ENCODE results near the gene LRRN2.

- TF ChIP-seq RAD21 (conservative IDR thresholded peaks at IDR 0.05 in 1 of 2, IDR thresholded peaks at IDR 0.05 in 1 of 2) (no peak), TFCP2L1 (CRISPR knock-in tag; IDR thresholded peaks at IDR 0.05) (no peak), CTCF (IDR thresholded peaks at IDR 0.05) (no peak), REST (IDR thresholded peaks at IDR 0.05) (no peak), BHLHE40 (IDR thresholded peaks at IDR 0.05; ENCODE audit: low read depth, low read length) (no peak), EP300 (IDR thresholded peaks at IDR 0.05) (no peak), CHD2 (IDR thresholded peaks at IDR 0.05; ENCODE audit: low read length, partially characterized antibody) (no peak), KDM1A (IDR thresholded peaks at IDR 0.05; ENCODE audit: low read depth) (no peak), GATA3 (IDR thresholded peaks at IDR 0.05; ENCODE audit: borderline replicate concordance) (no peak), ZSCAN20 (CRISPR knock-in tag; IDR thresholded peaks at IDR 0.05) (no peak), MAX (IDR thresholded peaks at IDR 0.05) (no peak), MYC (IDR thresholded peaks at IDR 0.05; ENCODE audit: borderline replicate concordance, low read length) (no peak), POLR2A (IDR thresholded peaks at IDR 0.05; ENCODE audit: low read length) (no peak), TP53 (CRISPR knock-in tag; IDR thresholded peaks at IDR 0.05) (no peak)
Observed at GRCh38 chr1:204653590-204654340, 31.8 kb downstream of the LRRN2 start.

Data from A549 (cell line).